SK-N-SH treated with all-trans-retinoic acid at 6 μM for 48 hours (cell line): ENCODE results near the gene RAP2B.

Experiments
- ARNTL ChIP-seq: fragments of 450-650 bp; formaldehyde crosslinking; IDR thresholded peaks from 2 replicates; pipeline ENCODE4 v1.5.0; 2020; ENCODE audit warnings: low read depth, mild to moderate bottlenecking, moderate library complexity, borderline replicate concordance
- CSDC2 ChIP-seq: fragments of 250-450 bp; sonication (Bioruptor Pico); IDR thresholded peaks from 2 replicates; pipeline ENCODE4 v1.5.0; 2020; ENCODE audit warnings: mild to moderate bottlenecking, moderate library complexity
- ESRRG ChIP-seq: fragments of 250-450 bp; sonication (Bioruptor Pico); IDR thresholded peaks from 2 replicates; pipeline ENCODE4 v1.6.1; 2021; ENCODE audit warnings: mild to moderate bottlenecking
- PATZ1 ChIP-seq: fragments of 250-450 bp; sonication (Bioruptor Pico); IDR thresholded peaks from 2 replicates; pipeline ENCODE4 v1.8.0; 2020; ENCODE audit warnings: mild to moderate bottlenecking, moderate library complexity, borderline replicate concordance
- POU6F1 ChIP-seq: fragments of 250-450 bp; sonication (Bioruptor Pico); IDR thresholded peaks from 2 replicates; pipeline ENCODE4 v1.8.0; 2021; ENCODE audit warnings: low read depth, mild to moderate bottlenecking, moderate library complexity, borderline replicate concordance
- PPARA ChIP-seq: fragments of 250-450 bp; sonication (Bioruptor Pico); IDR thresholded peaks from 2 replicates; pipeline ENCODE4 v1.5.0; 2020; ENCODE audit warnings: mild to moderate bottlenecking, borderline replicate concordance
- RARB ChIP-seq: fragments of 250-450 bp; sonication (Bioruptor Pico); IDR thresholded peaks from 2 replicates; pipeline ENCODE4 v1.8.0; 2021; ENCODE audit warnings: mild to moderate bottlenecking, moderate library complexity
- SNAI2 ChIP-seq: fragments of 250-450 bp; sonication (Bioruptor Pico); IDR thresholded peaks from 2 replicates; pipeline ENCODE4 v1.5.0; 2020; ENCODE audit warnings: mild to moderate bottlenecking, moderate library complexity
- TOX ChIP-seq: fragments of 250-450 bp; sonication (Bioruptor Pico); IDR thresholded peaks from 2 replicates; pipeline ENCODE4 v1.8.0; 2021; ENCODE audit warnings: mild to moderate bottlenecking, moderate library complexity, borderline replicate concordance
- ZFP30 ChIP-seq: fragments of 450-650 bp; formaldehyde crosslinking; IDR thresholded peaks from 2 replicates; pipeline ENCODE4 v1.5.0; 2022; ENCODE audit warnings: mild to moderate bottlenecking, moderate library complexity
- ZNF565 ChIP-seq: fragments of 450-650 bp; formaldehyde crosslinking; conservative IDR thresholded peaks from 2 replicates; pipeline ENCODE4 v1.5.0; 2020; ENCODE audit warnings: low read depth, mild to moderate bottlenecking, moderate library complexity
- TF ChIP-seq, protein P1 (sequence below): fragments of 250-450 bp; sonication (Bioruptor Pico); IDR thresholded peaks from 2 replicates; pipeline ENCODE4 v1.5.0; 2020; ENCODE audit warnings: mild to moderate bottlenecking, moderate library complexity

DNA sequence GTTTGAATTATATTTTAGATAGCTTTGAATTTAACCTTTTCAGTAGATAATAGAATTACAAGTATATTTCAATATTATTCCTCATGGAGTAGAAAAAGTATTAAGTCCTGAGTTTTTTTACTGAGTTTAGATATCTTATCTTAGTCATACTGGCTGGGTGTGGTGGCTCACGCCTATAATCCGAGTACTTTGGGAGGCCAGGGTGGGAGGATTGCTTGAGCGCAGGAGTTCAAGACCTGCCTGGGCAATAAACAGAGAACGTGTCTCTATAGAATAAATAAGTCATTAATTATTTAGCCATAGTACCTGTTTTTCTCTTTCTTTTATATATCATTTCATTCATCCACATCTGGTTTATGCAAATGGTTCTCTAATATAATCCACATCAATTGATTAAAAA is 9.9 kb downstream of the RAP2B start:
- TF ChIP-seq ZNF565 (CRISPR knock-in tag) (no peak), RARB (CRISPR knock-in tag) (no peak), TOX (CRISPR knock-in tag) (no peak), PPARA (CRISPR knock-in tag) (no peak), PATZ1 (CRISPR knock-in tag) (no peak), ARNTL (CRISPR knock-in tag) (no peak), SNAI2 (no peak), CSDC2 (CRISPR knock-in tag) (no peak), ZFP30 (CRISPR knock-in tag) (no peak), ESRRG (CRISPR knock-in tag) (no peak), POU6F1 (CRISPR knock-in tag) (no peak)
- TF ChIP-seq, protein P1, sequence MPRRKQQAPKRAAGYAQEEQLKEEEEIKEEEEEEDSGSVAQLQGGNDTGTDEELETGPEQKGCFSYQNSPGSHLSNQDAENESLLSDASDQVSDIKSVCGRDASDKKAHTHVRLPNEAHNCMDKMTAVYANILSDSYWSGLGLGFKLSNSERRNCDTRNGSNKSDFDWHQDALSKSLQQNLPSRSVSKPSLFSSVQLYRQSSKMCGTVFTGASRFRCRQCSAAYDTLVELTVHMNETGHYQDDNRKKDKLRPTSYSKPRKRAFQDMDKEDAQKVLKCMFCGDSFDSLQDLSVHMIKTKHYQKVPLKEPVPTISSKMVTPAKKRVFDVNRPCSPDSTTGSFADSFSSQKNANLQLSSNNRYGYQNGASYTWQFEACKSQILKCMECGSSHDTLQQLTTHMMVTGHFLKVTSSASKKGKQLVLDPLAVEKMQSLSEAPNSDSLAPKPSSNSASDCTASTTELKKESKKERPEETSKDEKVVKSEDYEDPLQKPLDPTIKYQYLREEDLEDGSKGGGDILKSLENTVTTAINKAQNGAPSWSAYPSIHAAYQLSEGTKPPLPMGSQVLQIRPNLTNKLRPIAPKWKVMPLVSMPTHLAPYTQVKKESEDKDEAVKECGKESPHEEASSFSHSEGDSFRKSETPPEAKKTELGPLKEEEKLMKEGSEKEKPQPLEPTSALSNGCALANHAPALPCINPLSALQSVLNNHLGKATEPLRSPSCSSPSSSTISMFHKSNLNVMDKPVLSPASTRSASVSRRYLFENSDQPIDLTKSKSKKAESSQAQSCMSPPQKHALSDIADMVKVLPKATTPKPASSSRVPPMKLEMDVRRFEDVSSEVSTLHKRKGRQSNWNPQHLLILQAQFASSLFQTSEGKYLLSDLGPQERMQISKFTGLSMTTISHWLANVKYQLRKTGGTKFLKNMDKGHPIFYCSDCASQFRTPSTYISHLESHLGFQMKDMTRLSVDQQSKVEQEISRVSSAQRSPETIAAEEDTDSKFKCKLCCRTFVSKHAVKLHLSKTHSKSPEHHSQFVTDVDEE: no peak
